Astrocyte (in vitro differentiated cells and primary cell): ENCODE measurements around the gene CHN2. TPM values are rescaled to one million over a fixed set of nuclear protein-coding genes. Genes with fewer than 3 reads are reported as not detected.
A peak's percentile ranks its signal among the peaks of the same experiment; 100 is the strongest.

Source experiments
- DNase-seq: peaks from one replicate; pipeline ENCODE4 v3.0.0-alpha.2; 2010; ENCODE audit warnings: low read depth
- FAIRE-seq: peaks from 2 replicates; lab custom pipeline; 2011; peaks lifted over from hg19 to GRCh38; lab: Jason Lieb, UNC
- H2AFZ ChIP-seq: 2 replicates; pipeline ENCODE4 v1.6.0; 2012; ENCODE audit warnings: low read depth, low read length, inconsistent platforms
- H3K27ac ChIP-seq: 2 replicates; pipeline ENCODE4 v1.5.1; 2011; ENCODE audit warnings: low read depth, low read length, inconsistent platforms
- H3K27me3 ChIP-seq: 2 replicates; pipeline ENCODE4 v1.6.0; 2011; ENCODE audit warnings: low read length, inconsistent platforms; ENCODE audit not compliant: insufficient read depth
- H3K36me3 ChIP-seq: 2 replicates; pipeline ENCODE4 v1.5.1; 2011; ENCODE audit warnings: low read length, inconsistent platforms; ENCODE audit not compliant: insufficient read depth
- H3K4me1 ChIP-seq: 2 replicates; pipeline ENCODE4 v1.5.1; 2011; ENCODE audit warnings: low read length, inconsistent platforms; ENCODE audit not compliant: insufficient read depth
- H3K4me2 ChIP-seq: 2 replicates; pipeline ENCODE4 v1.6.0; 2012; ENCODE audit warnings: low read length, inconsistent platforms
- H3K4me3 ChIP-seq: 2 replicates; pipeline ENCODE4 v1.5.1; 2011; ENCODE audit warnings: low read depth, mild to moderate bottlenecking, low read length, inconsistent platforms; ENCODE audit not compliant: insufficient read depth
- H3K79me2 ChIP-seq: 2 replicates; pipeline ENCODE4 v1.6.0; 2012; ENCODE audit warnings: mild to moderate bottlenecking, low read length, inconsistent platforms; ENCODE audit not compliant: insufficient read depth
- H3K9ac ChIP-seq: 2 replicates; pipeline ENCODE4 v1.6.0; 2012; ENCODE audit warnings: mild to moderate bottlenecking, low read length, inconsistent platforms
- H3K9me3 ChIP-seq: 2 replicates; pipeline ENCODE4 v1.5.1; 2012; ENCODE audit warnings: low read depth, mild to moderate bottlenecking, low read length, inconsistent platforms; ENCODE audit not compliant: insufficient read depth
- H4K20me1 ChIP-seq: 2 replicates; pipeline ENCODE4 v1.6.0; 2012; ENCODE audit warnings: low read length, inconsistent platforms; ENCODE audit not compliant: insufficient read depth
- H3K27ac Mint-ChIP-seq: one replicate; pipeline ENCODE4 v1.8.0; 2021; ENCODE audit warnings: mild to moderate bottlenecking, mixed read lengths; ENCODE audit not compliant: unreplicated experiment
- H3K27me3 Mint-ChIP-seq: one replicate; pipeline ENCODE4 v1.8.0; 2021; ENCODE audit warnings: low read depth, mixed read lengths; ENCODE audit not compliant: unreplicated experiment
- H3K36me3 Mint-ChIP-seq: one replicate; pipeline ENCODE4 v1.8.0; 2021; ENCODE audit warnings: low read depth, mixed read lengths; ENCODE audit not compliant: unreplicated experiment
- H3K4me1 Mint-ChIP-seq: one replicate; pipeline ENCODE4 v1.8.0; 2021; ENCODE audit warnings: low read depth, mixed read lengths; ENCODE audit not compliant: unreplicated experiment
- H3K4me3 Mint-ChIP-seq: one replicate; pipeline ENCODE4 v1.8.0; 2021; ENCODE audit warnings: mild to moderate bottlenecking, moderate library complexity, mixed read lengths; ENCODE audit not compliant: unreplicated experiment
- H3K9me3 Mint-ChIP-seq: one replicate; pipeline ENCODE4 v1.8.0; 2021; ENCODE audit warnings: mild to moderate bottlenecking, mixed read lengths; ENCODE audit not compliant: unreplicated experiment
- CTCF ChIP-seq: IDR thresholded peaks from 2 replicates; pipeline ENCODE4 v1.5.1; 2011; ENCODE audit warnings: low read depth, mild to moderate bottlenecking, inconsistent platforms, low read length, moderate library complexity; ENCODE audit not compliant: insufficient read depth
- EZH2 ChIP-seq: IDR thresholded peaks from 2 replicates; pipeline ENCODE4 v1.6.1; 2012; ENCODE audit warnings: mild to moderate bottlenecking, low read length, inconsistent platforms; ENCODE audit not compliant: insufficient read depth
- total RNA-seq: library from RNA; stranded (reverse); gene quantifications from 2 replicates; pipeline ENCODE4 v1.2.1, GENCODE V29; 2021

Gene CHN2
- total RNA-seq, 1 donor from 2014 or later, result 2.5 TPM

GRCh38 chr7:29327455-29327854 is 132.9 kb downstream of the CHN2 start:
- no peak for TF ChIP-seq EZH2
- TF ChIP-seq CTCF, result no peak
- H3K36me3 Mint-ChIP-seq, result peaks cover 1% of the 10 kb centered on the region
- peaks cover 10% of the 10 kb centered on the region for H3K4me1 Mint-ChIP-seq
- no peaks in the 10 kb centered on the region for H3K9me3 ChIP-seq
- FAIRE-seq (no peak), DNase-seq (no peak)
- H3K27ac Mint-ChIP-seq, result no peak overlapping the region
- no peak overlapping the region for H3K4me2 ChIP-seq
- no peak overlapping the region for H3K27ac ChIP-seq
- no peaks in the 10 kb centered on the region for H4K20me1 ChIP-seq
- H3K4me3 Mint-ChIP-seq, result no peak overlapping the region
- H3K4me1 ChIP-seq, result no peaks in the 10 kb centered on the region
- no peak overlapping the region for H3K9ac ChIP-seq
- H3K9me3 Mint-ChIP-seq, result no peaks in the 10 kb centered on the region
- H3K27me3 Mint-ChIP-seq, result peaks cover 7% of the 10 kb centered on the region
- no peaks in the 10 kb centered on the region for H3K79me2 ChIP-seq
- H2AFZ ChIP-seq, result no peak overlapping the region
- H3K36me3 ChIP-seq, result no peaks in the 10 kb centered on the region
- H3K4me3 ChIP-seq, result no peak overlapping the region
- H3K27me3 ChIP-seq, result peaks cover 6% of the 10 kb centered on the region

GRCh38 chr7:29328045-29328444 is 133.5 kb downstream of the CHN2 start:
- no peak overlapping the region for H3K4me3 ChIP-seq
- H3K27ac ChIP-seq, result no peak overlapping the region
- H3K9me3 Mint-ChIP-seq, result no peaks in the 10 kb centered on the region
- H4K20me1 ChIP-seq, result no peaks in the 10 kb centered on the region
- H3K9me3 ChIP-seq, result no peaks in the 10 kb centered on the region
- DNase-seq, result no peak
- H3K27me3 Mint-ChIP-seq, result peaks cover 11% of the 10 kb centered on the region
- H3K27me3 ChIP-seq, result peaks cover 9% of the 10 kb centered on the region
- no peak overlapping the region for H3K4me3 Mint-ChIP-seq
- H3K4me2 ChIP-seq, result no peak overlapping the region
- H2AFZ ChIP-seq, result no peak overlapping the region
- no peak overlapping the region for H3K9ac ChIP-seq
- no peaks in the 10 kb centered on the region for H3K36me3 ChIP-seq
- TF ChIP-seq CTCF (no peak), EZH2 (no peak)
- H3K36me3 Mint-ChIP-seq, result peaks cover 1% of the 10 kb centered on the region
- FAIRE-seq, result no peak
- H3K27ac Mint-ChIP-seq, result no peak overlapping the region
- no peaks in the 10 kb centered on the region for H3K4me1 ChIP-seq
- peaks cover 10% of the 10 kb centered on the region for H3K4me1 Mint-ChIP-seq
- H3K79me2 ChIP-seq, result no peaks in the 10 kb centered on the region

- H3K79me2 ChIP-seq, result no peaks in the 10 kb centered on the region
- no peak overlapping the region for H3K4me2 ChIP-seq
- DNase-seq (no peak), FAIRE-seq (no peak)
- no peaks in the 10 kb centered on the region for H3K9me3 Mint-ChIP-seq
- peak overlapping the region; percentile 22 for H3K27ac Mint-ChIP-seq
- H3K4me3 Mint-ChIP-seq, result no peak overlapping the region
- no peaks in the 10 kb centered on the region for H3K9me3 ChIP-seq
- H3K9ac ChIP-seq, result no peak overlapping the region
- peaks cover 1% of the 10 kb centered on the region for H3K36me3 Mint-ChIP-seq
- H3K4me1 ChIP-seq, result no peaks in the 10 kb centered on the region
- H3K36me3 ChIP-seq, result no peaks in the 10 kb centered on the region
- H4K20me1 ChIP-seq, result no peaks in the 10 kb centered on the region
- no peak overlapping the region for H3K4me3 ChIP-seq
- peaks cover 10% of the 10 kb centered on the region for H3K4me1 Mint-ChIP-seq
- no peak overlapping the region for H3K27ac ChIP-seq
- H3K27me3 ChIP-seq, result peaks cover 9% of the 10 kb centered on the region
- TF ChIP-seq CTCF, result no peak
- no peak for TF ChIP-seq EZH2
- H3K27me3 Mint-ChIP-seq, result peaks cover 13% of the 10 kb centered on the region
- H2AFZ ChIP-seq, result no peak overlapping the region
These were observed 134.2 kb downstream of the CHN2 start for GRCh38 chr7:29328811-29329210.
